NCI-H187 (cell line): ENCODE measurements around the gene ANKRD55.
"Not testable (repeated sequence)": the region's sequence is repeated elsewhere in the genome, so short reads cannot be mapped to it uniquely, and the experiment has no call there.

ENCODE experiments used
- DNase-seq, 2 experiments: peaks; one replicate each; lab custom pipeline; 2025; lab: John Stamatoyannopoulos, UW

ANKRD55 gene

GRCh38 chr5:56207537-56207936 lies 25.6 kb downstream of the ANKRD55 start:
- no peak for DNase-seq

GRCh38 chr5:56206126-56206910 lies 26.8 kb downstream of the ANKRD55 start:
- DNase-seq, result no peak

- not testable (repeated sequence) for DNase-seq
These were observed 29.2 kb downstream of the ANKRD55 start for GRCh38 chr5:56203936-56204335.

GRCh38 chr5:56202483-56202882 lies 30.6 kb downstream of the ANKRD55 start:
- no peak for DNase-seq

GRCh38 chr5:56201762-56202261 lies 31.3 kb downstream of the ANKRD55 start:
- DNase-seq, result not testable (repeated sequence)

- DNase-seq, result peak; percentile 62 to 69
These were observed 32.0 kb downstream of the ANKRD55 start for GRCh38 chr5:56200971-56201666.

- no peak for DNase-seq
These were observed 38.1 kb downstream of the ANKRD55 start for GRCh38 chr5:56195016-56195415.

- no peak for DNase-seq
These were observed 40.9 kb downstream of the ANKRD55 start for GRCh38 chr5:56192246-56192645.

- no peak for DNase-seq
These were observed 41.5 kb downstream of the ANKRD55 start for GRCh38 chr5:56191656-56192055.

GRCh38 chr5:56190497-56190896 lies 42.6 kb downstream of the ANKRD55 start:
- no peak for DNase-seq

- no peak for DNase-seq
These were observed 47.3 kb downstream of the ANKRD55 start for GRCh38 chr5:56185768-56186311.

- DNase-seq, result no peak
These were observed 49.6 kb downstream of the ANKRD55 start for GRCh38 chr5:56183506-56183905.

GRCh38 chr5:56179442-56179841 lies 53.7 kb downstream of the ANKRD55 start:
- no peak for DNase-seq

- no peak for DNase-seq
These were observed 54.3 kb downstream of the ANKRD55 start for GRCh38 chr5:56178823-56179222.

GRCh38 chr5:56176871-56177533 lies 56.1 kb downstream of the ANKRD55 start:
- DNase-seq, result no peak

GRCh38 chr5:56176155-56176798 lies 56.9 kb downstream of the ANKRD55 start:
- no peak for DNase-seq

GRCh38 chr5:56175488-56175887 lies 57.6 kb downstream of the ANKRD55 start:
- DNase-seq, result no peak

GRCh38 chr5:56175021-56175420 lies 58.1 kb downstream of the ANKRD55 start:
- DNase-seq, result no peak

GRCh38 chr5:56172241-56172640 lies 60.9 kb downstream of the ANKRD55 start:
- DNase-seq, result no peak

- DNase-seq, result no peak
These were observed 62.6 kb downstream of the ANKRD55 start for GRCh38 chr5:56170557-56170956.

GRCh38 chr5:56169949-56170348 lies 63.2 kb downstream of the ANKRD55 start:
- DNase-seq, result no peak

GRCh38 chr5:56169281-56169680 lies 63.8 kb downstream of the ANKRD55 start:
- DNase-seq, result no peak
